ENCODE data around the gene CRB2. TPM values are rescaled to one million over a fixed set of nuclear protein-coding genes. Genes with fewer than 3 reads are reported as not detected.

CRB2 gene
- total and polyA plus RNA-seq, 2 donors (not counting 3 experiments of a cell fraction or from before 2014, with no cell fraction given): not detected

DNA sequence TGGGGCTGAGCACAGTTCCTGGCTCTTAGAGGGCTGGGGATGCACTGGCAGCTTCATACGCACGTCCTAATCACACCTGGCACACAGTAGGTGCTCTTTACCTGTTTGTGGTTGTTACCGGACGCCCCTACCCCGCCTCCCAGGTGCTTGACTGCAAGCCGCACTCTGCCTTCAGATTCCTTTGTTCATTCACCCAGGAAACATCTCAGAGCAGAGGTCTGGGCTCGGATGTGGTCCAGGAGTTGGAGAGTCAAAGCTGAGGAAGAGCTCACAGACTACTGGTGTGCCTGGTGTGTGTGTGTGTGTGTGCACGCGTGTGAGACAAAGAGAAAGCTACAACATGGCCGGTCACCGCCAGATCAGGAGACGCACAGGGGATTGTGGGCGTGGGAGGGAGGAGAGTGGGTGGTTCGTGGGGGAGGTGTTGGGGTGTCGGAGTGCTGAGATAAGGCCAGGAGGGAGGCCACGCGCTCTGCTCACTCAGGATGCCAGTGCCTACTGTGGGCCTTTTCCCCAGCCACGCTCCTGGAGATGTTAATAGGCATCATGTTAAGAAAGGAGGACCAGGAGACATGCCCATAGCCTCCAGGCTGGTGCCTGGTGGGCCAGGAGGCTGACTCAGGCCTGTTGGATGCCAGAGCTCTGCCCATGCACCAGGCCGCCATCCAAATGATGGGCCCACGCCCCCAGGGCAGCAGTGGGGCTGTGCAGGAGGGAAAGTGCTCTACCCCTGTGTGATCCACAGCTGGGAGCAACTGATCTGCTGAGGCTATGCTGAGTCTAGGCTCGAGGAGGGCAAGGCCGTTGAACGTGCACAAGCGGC lies 39.9 kb downstream of the CRB2 start:
- Histone ChIP-seq H3K27ac (ENCODE audit: insufficient read depth, low read depth, low read length) (no peak overlapping the region), H3K9me3 (replicated peaks; ENCODE audit: control insufficient read depth, insufficient read depth, low read length) (no peaks in the 10 kb centered on the region), H3K9me1 (replicated peaks; ENCODE audit: control insufficient read depth, extremely low read depth, insufficient read depth, low read length) (no peaks in the 10 kb centered on the region), H3K4me2 (ENCODE audit: insufficient read depth, low read length) (no peak overlapping the region), H3K4me1 (ENCODE audit: control insufficient read depth, extremely low read depth, insufficient read depth, low read length) (no peaks in the 10 kb centered on the region), H3K36me3 (ENCODE audit: control insufficient read depth in 2 of 2, extremely low read depth in 1 of 2, insufficient read depth in 2 of 2, low read length in 2 of 2) (no peaks in the 10 kb centered on the region), H3K79me2 (ENCODE audit: control insufficient read depth, insufficient read depth, low read length) (no peaks in the 10 kb centered on the region), H3K4me3 (replicated peaks in 1 of 3; ENCODE audit: insufficient read depth in 1 of 3, low read depth in 1 of 3, low read length in 3 of 3) (no peak overlapping the region), H3K9ac (replicated peaks; ENCODE audit: extremely low read depth, insufficient read depth, low read length) (no peak overlapping the region), H3K27me3 (ENCODE audit: control insufficient read depth in 2 of 2, insufficient read depth in 2 of 2, low read length in 2 of 2) (no peaks in the 10 kb centered on the region), H4K20me1 (replicated peaks; ENCODE audit: control insufficient read depth, extremely low read depth, insufficient read depth, low read length) (no peaks in the 10 kb centered on the region), H2AFZ (ENCODE audit: low read depth, low read length) (no peak overlapping the region)
- no peak for DNase-seq (ENCODE audit: low read depth, low spot score)
- POLR2A ChIA-PET: no interaction called here
- no peak for TF ChIP-seq FOS (IDR thresholded peaks at IDR 0.05; ENCODE audit: borderline replicate concordance, insufficient read depth, low read length)
- TF ChIP-seq MYC (IDR thresholded peaks at IDR 0.05; ENCODE audit: low read depth, low read length): no peak
- TF ChIP-seq, protein P1, sequence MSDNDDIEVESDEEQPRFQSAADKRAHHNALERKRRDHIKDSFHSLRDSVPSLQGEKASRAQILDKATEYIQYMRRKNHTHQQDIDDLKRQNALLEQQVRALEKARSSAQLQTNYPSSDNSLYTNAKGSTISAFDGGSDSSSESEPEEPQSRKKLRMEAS (IDR thresholded peaks at IDR 0.05; ENCODE audit: insufficient read depth, insufficient read length): no peak
- TF ChIP-seq JUN (IDR thresholded peaks at IDR 0.05; ENCODE audit: borderline replicate concordance, insufficient read depth, insufficient read length, low read depth): no peak
- no peak for TF ChIP-seq POLR2A (IDR thresholded peaks at IDR 0.05; ENCODE audit: low read depth, low read length)
- TF ChIP-seq, protein P2, sequence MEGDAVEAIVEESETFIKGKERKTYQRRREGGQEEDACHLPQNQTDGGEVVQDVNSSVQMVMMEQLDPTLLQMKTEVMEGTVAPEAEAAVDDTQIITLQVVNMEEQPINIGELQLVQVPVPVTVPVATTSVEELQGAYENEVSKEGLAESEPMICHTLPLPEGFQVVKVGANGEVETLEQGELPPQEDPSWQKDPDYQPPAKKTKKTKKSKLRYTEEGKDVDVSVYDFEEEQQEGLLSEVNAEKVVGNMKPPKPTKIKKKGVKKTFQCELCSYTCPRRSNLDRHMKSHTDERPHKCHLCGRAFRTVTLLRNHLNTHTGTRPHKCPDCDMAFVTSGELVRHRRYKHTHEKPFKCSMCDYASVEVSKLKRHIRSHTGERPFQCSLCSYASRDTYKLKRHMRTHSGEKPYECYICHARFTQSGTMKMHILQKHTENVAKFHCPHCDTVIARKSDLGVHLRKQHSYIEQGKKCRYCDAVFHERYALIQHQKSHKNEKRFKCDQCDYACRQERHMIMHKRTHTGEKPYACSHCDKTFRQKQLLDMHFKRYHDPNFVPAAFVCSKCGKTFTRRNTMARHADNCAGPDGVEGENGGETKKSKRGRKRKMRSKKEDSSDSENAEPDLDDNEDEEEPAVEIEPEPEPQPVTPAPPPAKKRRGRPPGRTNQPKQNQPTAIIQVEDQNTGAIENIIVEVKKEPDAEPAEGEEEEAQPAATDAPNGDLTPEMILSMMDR (IDR thresholded peaks at IDR 0.05; ENCODE audit: extremely low read depth in 1 of 2, insufficient read depth in 1 of 2, low read depth in 1 of 2, low read length in 2 of 2): no peak
- no peak for TF ChIP-seq GATA2 (IDR thresholded peaks at IDR 0.05; ENCODE audit: insufficient read depth, insufficient read length, low read depth, low read length)
- TF ChIP-seq EZH2 (IDR thresholded peaks at IDR 0.05; ENCODE audit: borderline replicate concordance, low read depth, low read length, severe bottlenecking): no peak
- TF ChIP-seq POLR2AphosphoS5 (IDR thresholded peaks at IDR 0.05; ENCODE audit: insufficient read depth, low read depth, low read length): no peak
- CTCF ChIA-PET: interaction anchor here (1.2 kb wide), 1 partner anchor 10 kb away, joined by 4 read pairs; no protein-coding TSS in a partner anchor
- intact Hi-C loops (cut with micrococcal nuclease) (no loop called here), dilution Hi-C loops (cut with MboI; ENCODE audit: extremely low pct_ligation_motif_present, low sequenced_read_pairs) (no loop called here)
- no peak for FAIRE-seq
- BruUV-seq (replicated peaks): no TSS peak
